Esophagus squamous epithelium (tissue), 5 donors: ENCODE measurements around the gene ITSN2. TPM values are rescaled to one million over a fixed set of nuclear protein-coding genes. Genes with fewer than 3 reads are reported as not detected.

ENCODE experiments used
- DNase-seq: peaks from one replicate; lab custom pipeline; 2025; lab: John Stamatoyannopoulos, UW
- H3K27ac ChIP-seq, 4 donors: fragments of 200-600 bp; sonication (generic); one replicate each; pipeline ENCODE4 v1.5.1; 2016 to 2019; ENCODE audit warnings: mild to moderate bottlenecking in 1 of 4
- H3K27me3 ChIP-seq, 4 donors: fragments of 200-600 bp; sonication (generic); 1 replicate in 3 of 4; 2 replicates in 1 of 4; pipeline versions ENCODE4 v1.5.1 to v1.6.0; 2017 to 2021; ENCODE audit warnings: antibody characterized with exemption in 1 of 4
- H3K36me3 ChIP-seq, 3 donors: fragments of 200-600 bp; sonication (generic); one replicate each; pipeline ENCODE4 v1.5.1; 2016 to 2019
- H3K4me1 ChIP-seq, 3 donors: fragments of 200-600 bp; sonication (generic); one replicate each; pipeline ENCODE4 v1.5.1; 2017 to 2019
- H3K4me3 ChIP-seq, 4 donors: fragments of 200-600 bp; sonication (generic); 1 replicate in 3 of 4; 2 replicates in 1 of 4; pipeline ENCODE4 v1.5.1; 2016 to 2019; ENCODE audit warnings: mild to moderate bottlenecking in 2 of 4, moderate library complexity in 1 of 4
- H3K9me3 ChIP-seq, 3 donors: fragments of 200-600 bp; sonication (generic); one replicate each; pipeline ENCODE4 v1.5.1; 2016 to 2019
- CTCF ChIP-seq, 6 experiments: fragments of 450-650 bp in 4 of 6; fragments of 200-600 bp in 2 of 6; sonication (generic) in 2 of 6; IDR thresholded peaks; one replicate each; pipeline ENCODE4 v1.5.1; 2016 to 2019; ENCODE audit warnings: antibody characterized with exemption in 6 of 6, mild to moderate bottlenecking in 4 of 6, moderate library complexity in 4 of 6
- POLR2A ChIP-seq, 4 donors: fragments of 450-650 bp; IDR thresholded peaks; one replicate each; pipeline ENCODE4 v1.6.1; 2017; ENCODE audit warnings: antibody characterized with exemption in 4 of 4, mild to moderate bottlenecking in 4 of 4, moderate library complexity in 3 of 4
- WGBS, 2 donors: methylation state at CpG; one replicate each; pipeline ENCODE4 v1.1.5; 2018; 5-methylcytosine and 5-hydroxymethylcytosine counted together
- intact Hi-C: fragments of 100-400 bp; cut with DNase I; formaldehyde crosslinking; loops from one replicate; pipeline ENCODE4 v1.15.0; 2022
- total RNA-seq, 4 donors: library from RNA; depleted of rRNA; stranded (reverse); fragments of >200 nt; gene quantifications; one replicate each; pipeline ENCODE4 v1.1.0, GENCODE V29; 2016
- donor health status: DM: yes; HTN: yes; CAD: no.

The ITSN2 gene
- total RNA-seq, 4 donors from 2014 or later = 58.3 to 98.0 (median 65.3) TPM

DNA sequence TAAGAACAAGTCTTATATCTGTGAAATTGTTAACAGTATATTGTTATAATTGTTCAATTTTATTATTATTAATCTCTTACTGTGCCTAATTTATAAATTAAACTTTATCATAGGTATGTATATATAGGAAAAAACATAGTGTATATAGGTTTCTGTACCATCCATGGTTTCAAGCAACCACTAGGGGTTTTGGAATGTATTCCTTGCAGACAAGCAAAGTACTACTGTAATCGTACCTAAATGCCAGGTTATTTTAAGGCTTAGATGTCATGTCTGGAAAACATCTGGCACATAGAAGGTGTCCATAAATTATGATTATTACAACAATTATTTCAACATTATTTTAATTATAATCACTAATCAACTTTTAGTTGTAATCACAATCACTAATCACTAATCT lies 8.4 kb downstream of the ITSN2 start:
- WGBS, 2 donors = 46 to 54% methylated on average over 1 of the region's 1 CpG
- H3K27me3 ChIP-seq = no peaks in the 10 kb centered on the region
- H3K4me1 ChIP-seq = peaks cover 0 to 58% (median 8%) of the 10 kb centered on the region in 3 donors
- H3K4me3 ChIP-seq = no peak overlapping the region
- intact Hi-C loops = no loop called here
- H3K36me3 ChIP-seq = no peaks in the 10 kb centered on the region
- no peak overlapping the region for H3K27ac ChIP-seq
- no peak for DNase-seq
- TF ChIP-seq POLR2A (IDR thresholded peaks at IDR 0.05) (no peak), CTCF (IDR thresholded peaks at IDR 0.05) (peak in 1 of 6 experiments; percentile 9)
- no peaks in the 10 kb centered on the region for H3K9me3 ChIP-seq

DNA sequence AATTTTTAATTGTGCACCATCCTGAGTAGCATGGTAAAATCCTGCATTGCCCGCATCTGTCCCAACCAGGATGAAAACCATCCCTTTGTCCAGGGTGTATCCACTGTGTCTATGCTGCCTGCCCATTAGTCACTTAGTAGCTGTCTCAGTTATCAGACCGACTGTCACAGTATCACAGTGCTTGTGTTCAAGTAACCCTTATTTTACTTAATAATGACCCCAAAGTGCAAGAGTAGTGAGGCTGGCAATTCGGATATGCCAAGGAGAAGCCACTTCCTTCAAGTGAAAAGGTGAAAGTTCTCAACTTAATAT lies 8.8 kb downstream of the ITSN2 start:
- Histone ChIP-seq H3K36me3 (no peaks in the 10 kb centered on the region), H3K4me1 (peaks cover 0 to 58% (median 8%) of the 10 kb centered on the region in 3 donors), H3K9me3 (no peaks in the 10 kb centered on the region), H3K27me3 (no peaks in the 10 kb centered on the region), H3K27ac (no peak overlapping the region), H3K4me3 (no peak overlapping the region)
- no peak for DNase-seq
- WGBS, 2 donors = 69 to 75% methylated on average over 3 of the region's 3 CpGs
- no peak for TF ChIP-seq CTCF (IDR thresholded peaks at IDR 0.05)
- TF ChIP-seq POLR2A (IDR thresholded peaks at IDR 0.05) = no peak
- intact Hi-C loops = no loop called here

DNA sequence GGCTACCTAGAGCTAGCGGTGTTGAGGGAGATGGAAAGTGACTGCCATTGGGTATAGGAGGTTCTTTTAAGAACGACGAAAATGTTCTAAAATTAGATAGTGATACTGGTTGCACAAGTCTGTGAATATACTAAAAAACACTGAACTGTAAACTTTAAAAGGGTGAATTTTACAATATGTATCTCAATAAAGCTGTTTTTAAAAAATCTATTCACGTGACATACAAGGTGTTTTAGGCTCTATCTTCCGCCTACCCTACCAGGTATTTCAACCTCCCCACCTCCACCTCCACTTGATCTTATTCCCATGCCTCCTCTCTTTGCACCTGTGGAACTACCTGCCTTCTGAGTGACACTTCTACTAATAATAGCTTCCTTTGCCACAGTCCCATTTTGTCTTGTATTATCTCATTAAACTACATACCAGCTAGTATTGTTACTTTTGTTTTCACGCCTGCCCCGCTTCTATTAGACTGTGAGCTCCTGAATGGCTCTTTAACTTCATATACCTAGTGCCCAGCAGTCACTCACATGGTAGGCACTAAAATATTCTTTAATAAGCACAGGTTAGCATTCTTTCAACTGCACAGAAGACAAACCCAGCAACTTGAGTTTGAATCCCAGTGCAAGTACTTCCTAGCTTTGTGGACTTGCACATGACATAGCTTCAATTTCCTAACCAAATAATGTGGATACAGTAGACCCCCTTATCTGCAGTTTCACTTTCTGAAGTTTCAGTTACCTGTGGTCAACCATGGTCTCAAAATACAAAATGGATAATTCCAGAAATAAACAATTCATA lies 9.3 kb downstream of the ITSN2 start:
- H3K27ac ChIP-seq = no peak overlapping the region
- no peaks in the 10 kb centered on the region for H3K27me3 ChIP-seq
- no peak for DNase-seq
- H3K9me3 ChIP-seq = no peaks in the 10 kb centered on the region
- H3K4me3 ChIP-seq = no peak overlapping the region
- intact Hi-C loops = no loop called here
- WGBS, 2 donors = 85 to 92% methylated on average over 7 of the region's 7 CpGs
- H3K4me1 ChIP-seq = peaks cover 0 to 58% (median 8%) of the 10 kb centered on the region in 3 donors
- no peak for TF ChIP-seq CTCF (IDR thresholded peaks at IDR 0.05)
- no peak for TF ChIP-seq POLR2A (IDR thresholded peaks at IDR 0.05)
- H3K36me3 ChIP-seq = no peaks in the 10 kb centered on the region

DNA sequence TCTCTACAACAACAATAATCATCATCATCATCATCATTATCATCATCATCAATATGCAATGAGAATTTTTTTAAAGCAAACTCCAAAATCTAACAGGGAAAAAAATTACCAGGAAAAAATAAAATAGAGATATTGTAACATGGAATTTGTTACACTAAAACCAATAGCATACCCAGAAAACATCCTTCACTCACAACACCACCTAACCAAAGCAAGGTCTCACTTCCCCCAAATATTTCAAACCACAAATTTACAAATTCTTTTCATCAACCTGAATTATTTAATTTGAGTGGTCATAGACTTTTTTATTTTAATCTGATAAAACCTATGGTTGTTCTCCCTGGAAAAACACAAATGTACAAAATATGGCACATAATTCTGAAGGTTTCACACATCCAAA lies 11.2 kb downstream of the ITSN2 start:
- Histone ChIP-seq H3K36me3 (no peaks in the 10 kb centered on the region), H3K4me3 (no peak overlapping the region), H3K9me3 (no peaks in the 10 kb centered on the region), H3K27ac (no peak overlapping the region), H3K27me3 (no peaks in the 10 kb centered on the region), H3K4me1 (peaks cover 0 to 41% (median 8%) of the 10 kb centered on the region in 3 donors)
- TF ChIP-seq CTCF (IDR thresholded peaks at IDR 0.05) (no peak), POLR2A (IDR thresholded peaks at IDR 0.05) (no peak)
- intact Hi-C loops = no loop called here
- no peak for DNase-seq

- WGBS, 2 donors = 96 to 98% methylated on average over 4 of the region's 4 CpGs
- Histone ChIP-seq H3K4me1 (peaks cover 0 to 25% (median 3%) of the 10 kb centered on the region in 3 donors), H3K27ac (no peak overlapping the region), H3K36me3 (no peaks in the 10 kb centered on the region), H3K27me3 (no peaks in the 10 kb centered on the region), H3K9me3 (no peaks in the 10 kb centered on the region), H3K4me3 (no peak overlapping the region)
- intact Hi-C loops = no loop called here
- no peak for DNase-seq
- TF ChIP-seq CTCF (IDR thresholded peaks at IDR 0.05) (no peak), POLR2A (IDR thresholded peaks at IDR 0.05) (no peak)
Measured at GRCh38 chr2:24345937-24346336, 14.4 kb downstream of the ITSN2 start.
